HG03575 (cell line): ENCODE data around the gene FAM181B.

Source experiments
- ATAC-seq: cut with Tn5 transposase; IDR thresholded peaks from one replicate; pipeline ENCODE4 v1.9.1; 2021; ENCODE audit not compliant: unreplicated experiment, insufficient number of reproducible peaks, low FRiP score; ENCODE audit errors: extremely low read depth

FAM181B gene, protein sequence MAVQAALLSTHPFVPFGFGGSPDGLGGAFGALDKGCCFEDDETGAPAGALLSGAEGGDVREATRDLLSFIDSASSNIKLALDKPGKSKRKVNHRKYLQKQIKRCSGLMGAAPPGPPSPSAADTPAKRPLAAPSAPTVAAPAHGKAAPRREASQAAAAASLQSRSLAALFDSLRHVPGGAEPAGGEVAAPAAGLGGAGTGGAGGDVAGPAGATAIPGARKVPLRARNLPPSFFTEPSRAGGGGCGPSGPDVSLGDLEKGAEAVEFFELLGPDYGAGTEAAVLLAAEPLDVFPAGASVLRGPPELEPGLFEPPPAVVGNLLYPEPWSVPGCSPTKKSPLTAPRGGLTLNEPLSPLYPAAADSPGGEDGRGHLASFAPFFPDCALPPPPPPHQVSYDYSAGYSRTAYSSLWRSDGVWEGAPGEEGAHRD

DNA sequence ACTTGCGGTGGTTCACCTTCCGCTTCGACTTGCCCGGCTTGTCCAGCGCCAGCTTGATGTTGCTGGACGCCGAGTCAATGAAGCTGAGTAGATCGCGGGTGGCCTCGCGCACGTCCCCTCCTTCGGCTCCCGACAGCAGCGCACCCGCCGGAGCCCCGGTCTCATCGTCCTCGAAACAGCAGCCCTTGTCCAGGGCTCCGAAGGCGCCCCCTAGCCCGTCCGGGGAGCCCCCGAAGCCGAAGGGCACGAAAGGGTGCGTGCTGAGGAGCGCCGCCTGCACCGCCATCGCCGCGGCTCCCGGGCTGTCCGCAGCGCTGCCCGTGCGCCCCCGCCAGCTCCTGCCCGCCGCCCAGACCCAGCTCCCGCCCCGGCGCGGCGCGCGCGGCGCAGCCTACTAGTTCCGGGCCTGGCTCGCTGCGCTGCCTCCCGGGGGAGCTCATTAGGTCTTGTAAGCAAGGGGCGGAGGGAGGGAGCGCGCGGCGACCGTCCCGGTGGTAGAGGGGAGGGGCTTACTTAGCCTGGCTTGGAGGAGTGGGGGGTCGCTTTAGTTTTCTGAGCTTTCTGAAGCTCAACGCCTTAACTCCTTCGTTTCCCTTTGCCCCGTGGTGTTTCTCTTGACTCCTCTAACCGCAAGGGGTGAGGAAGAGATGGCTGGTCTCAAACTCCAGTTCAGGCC is at the start of gene FAM181B:
TSS of gene FAM181B (minus strand) at position 421 of the 676 bp plus-strand sequence. CDS start at position 286, 135 bp downstream.
- no peak for ATAC-seq

DNA sequence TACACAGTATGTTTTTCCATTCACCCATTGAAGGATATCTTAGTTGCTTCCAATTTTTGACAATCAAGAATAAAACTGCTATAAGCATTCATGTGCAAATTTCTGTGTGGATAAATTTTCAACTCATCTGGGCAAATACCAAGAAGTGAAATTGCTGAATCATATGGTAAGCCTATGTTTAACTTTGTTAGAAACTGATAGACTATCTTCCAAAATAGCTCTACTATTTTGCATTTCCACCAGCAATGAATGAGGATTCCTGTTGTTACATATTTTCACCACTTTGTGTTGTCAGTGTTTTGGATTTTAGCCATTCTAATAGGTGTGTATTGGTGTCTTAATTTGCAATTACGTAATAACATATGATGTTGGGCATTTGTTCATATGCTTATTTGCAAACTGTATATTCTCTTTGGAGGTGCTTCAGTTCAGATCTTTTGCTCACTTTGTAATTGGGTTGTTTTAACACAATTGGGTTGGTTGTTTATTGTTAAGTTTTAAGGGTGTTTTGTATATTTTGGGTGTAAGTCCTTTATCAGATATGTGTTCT is 49.2 kb upstream of the FAM181B start:
- no peak for ATAC-seq

DNA sequence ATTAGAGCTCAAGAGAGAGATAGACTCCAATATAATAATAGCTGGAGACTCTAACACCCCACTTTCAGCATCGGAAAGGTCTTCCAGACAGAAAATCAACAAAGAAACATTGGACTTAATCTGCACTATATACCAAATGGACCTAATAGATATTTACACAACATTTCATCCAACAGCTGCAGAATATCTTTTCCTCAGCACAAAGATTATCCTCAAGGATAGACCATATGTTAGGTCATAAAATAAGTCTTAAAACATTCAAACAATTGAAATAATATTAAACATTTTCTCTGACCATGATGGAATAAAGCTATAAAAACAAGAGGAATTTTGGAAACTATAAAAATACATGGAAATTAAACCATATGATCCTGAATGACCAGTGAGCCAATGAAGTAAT is 45.1 kb upstream of the FAM181B start:
- no peak for ATAC-seq

DNA sequence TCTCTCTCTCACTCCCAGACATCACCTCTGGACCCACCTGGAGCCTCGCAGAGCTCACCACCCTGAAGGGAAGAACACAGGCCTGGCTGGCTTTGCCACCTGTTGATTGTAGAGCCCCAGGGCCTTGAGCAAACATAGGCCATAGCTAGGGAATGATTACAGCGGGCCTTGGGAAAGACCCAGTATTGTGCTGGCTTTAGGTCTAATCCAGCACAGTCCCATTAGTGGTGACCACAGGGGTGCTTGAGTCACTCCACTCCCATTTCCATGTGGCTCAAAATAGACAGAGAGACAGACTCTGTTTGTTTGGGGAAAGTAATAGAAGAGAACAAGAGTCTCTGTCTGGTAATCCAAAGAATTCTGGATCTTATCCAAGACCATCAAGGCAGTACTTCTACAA is 42.7 kb upstream of the FAM181B start:
- no peak for ATAC-seq

DNA sequence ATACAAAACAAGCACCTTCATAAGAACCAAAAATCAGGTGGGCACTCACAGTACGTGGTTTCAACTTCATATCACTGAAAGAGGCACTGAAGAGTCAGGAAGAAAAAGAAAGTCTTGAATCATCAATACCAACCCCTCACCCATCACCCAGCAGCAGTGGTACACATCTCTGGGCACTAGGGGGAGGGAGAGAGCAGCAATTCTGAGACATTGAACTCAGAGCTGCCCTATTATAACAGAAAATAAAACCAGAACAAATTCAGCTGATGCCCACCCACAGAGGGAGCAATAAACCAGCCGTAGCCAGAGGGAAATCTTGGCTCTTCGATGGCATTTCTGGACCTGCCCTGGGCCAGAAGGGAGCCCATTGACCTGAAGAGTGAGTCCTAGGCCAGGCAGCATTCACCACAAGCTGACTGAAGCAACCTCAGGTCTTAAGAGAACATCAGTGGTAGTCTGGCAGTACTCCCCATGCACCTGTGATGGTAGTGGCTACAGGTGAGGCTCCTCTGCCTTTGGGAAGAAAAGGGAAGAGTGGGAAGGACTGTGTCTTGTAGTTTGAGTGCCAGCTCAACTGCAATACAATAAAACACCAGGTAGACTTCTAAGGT is 42.2 kb upstream of the FAM181B start:
- no peak for ATAC-seq

DNA sequence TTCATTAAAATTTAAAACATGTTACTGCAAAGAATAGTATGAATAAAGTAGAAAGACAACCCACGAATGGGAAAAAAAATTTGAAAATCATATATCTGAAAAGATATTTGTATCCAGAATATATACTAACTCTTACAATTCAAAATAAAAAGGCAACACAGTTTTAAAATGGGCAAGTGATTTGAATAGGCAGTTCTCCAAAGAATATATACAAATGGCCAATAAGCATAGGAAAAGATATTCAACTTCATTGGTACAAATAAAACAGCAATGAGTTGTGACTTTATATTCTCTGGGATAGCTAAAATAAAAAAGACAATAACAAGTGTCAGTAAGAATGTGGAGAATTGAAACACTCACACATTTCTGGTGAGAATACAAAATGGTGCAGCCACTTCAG is 41.6 kb upstream of the FAM181B start:
- ATAC-seq: no peak

DNA sequence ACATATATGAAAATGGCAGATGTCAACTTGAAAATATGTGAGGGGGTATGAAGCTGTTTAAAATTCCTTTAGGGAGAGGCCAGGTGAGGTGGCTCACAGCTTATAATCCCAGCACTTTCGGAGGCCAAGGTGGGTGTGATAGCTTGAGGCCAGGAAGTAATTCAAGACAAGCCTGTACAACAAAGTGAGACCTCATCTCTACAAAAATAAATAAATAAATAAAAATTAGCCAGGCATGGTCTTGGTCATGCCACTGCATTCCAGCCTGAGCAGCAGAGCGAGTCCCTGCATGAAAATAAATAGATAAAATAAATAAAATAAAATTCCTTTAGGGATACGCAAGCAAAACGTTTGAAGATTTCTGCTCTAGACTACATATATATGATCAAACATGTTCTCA is 38.1 kb upstream of the FAM181B start:
- no peak for ATAC-seq

DNA sequence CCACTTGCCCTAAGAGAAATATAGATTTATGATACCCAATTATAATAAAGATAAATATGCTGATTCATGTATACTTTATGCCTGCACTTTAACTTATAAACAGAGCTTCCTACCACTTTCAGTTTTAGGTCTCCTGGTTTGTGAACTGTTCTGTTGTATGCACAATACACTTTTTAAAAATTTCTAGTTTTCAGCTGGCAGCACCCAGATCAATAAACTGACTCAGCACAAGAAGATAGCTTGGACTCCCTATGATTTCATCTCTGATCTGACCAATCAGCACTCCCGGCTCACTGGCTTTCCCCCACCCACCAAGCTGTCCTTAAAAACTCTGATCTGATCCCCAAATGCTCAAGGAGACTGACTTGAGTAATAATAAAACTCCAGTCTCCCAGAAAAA is 33.5 kb upstream of the FAM181B start:
- no peak for ATAC-seq

DNA sequence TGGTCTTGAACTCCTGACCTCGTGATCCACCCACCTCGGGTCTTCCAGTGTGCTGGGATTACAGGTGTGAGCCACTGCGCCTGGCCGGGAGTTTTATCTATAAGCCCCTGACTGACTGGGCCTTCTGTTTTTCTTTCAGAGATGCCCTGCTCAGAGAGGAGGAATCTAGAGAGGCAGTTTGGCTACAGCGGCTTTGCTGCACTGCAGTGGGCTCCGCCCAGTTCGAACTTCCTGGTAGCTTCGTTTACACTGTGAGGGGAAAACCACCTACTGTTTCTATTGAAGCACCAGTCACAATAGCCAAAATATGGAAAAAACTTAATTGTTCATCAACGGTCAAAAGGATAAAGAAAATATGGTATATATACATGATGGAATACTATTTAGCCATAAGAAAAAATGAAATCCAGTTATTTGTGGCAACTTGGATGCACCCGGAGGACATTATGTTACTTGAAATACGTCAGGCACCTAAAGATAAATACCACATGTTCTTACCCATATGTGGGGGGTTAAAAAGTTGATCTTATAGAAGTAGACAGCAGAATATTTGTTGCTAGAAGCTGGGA is 31.9 kb upstream of the FAM181B start:
- ATAC-seq: no peak

DNA sequence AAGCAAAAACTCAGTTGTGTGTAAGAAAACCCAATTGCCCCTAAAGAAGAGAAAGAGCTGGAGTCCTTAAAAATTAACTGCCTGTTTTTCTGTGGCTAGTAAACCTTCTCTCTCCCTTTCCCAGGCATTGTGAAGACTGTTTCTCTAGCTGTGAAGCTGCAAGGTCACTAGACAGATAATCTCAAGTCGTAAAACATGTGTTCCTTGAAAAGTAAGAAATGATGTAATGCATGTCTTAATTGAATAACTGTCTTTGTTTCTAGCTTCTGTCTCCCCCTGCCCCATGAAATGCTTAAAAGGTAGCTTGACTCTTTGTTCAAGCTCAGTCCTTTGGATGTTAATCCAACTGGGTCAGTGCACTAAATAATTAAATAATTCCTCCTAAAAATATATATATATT is 29.5 kb upstream of the FAM181B start:
- no peak for ATAC-seq

DNA sequence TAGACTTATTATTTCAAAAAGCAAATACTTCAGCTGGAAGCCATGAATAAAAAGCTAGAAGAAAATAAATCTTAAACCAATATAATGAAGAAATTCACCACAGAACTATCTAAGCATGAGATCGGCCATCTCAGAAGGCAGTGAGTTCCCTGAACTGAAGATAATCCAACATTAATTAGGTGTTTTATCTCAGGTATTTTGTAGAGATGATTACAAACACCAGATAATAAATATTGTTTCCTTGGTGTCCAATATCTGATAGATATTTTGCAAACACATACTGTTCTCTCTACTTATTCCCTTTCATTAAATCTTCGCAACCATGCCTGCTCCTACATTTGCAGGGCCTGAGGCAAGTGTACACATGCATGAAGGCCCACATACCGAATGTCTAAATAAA is 26.0 kb upstream of the FAM181B start:
- no peak for ATAC-seq

DNA sequence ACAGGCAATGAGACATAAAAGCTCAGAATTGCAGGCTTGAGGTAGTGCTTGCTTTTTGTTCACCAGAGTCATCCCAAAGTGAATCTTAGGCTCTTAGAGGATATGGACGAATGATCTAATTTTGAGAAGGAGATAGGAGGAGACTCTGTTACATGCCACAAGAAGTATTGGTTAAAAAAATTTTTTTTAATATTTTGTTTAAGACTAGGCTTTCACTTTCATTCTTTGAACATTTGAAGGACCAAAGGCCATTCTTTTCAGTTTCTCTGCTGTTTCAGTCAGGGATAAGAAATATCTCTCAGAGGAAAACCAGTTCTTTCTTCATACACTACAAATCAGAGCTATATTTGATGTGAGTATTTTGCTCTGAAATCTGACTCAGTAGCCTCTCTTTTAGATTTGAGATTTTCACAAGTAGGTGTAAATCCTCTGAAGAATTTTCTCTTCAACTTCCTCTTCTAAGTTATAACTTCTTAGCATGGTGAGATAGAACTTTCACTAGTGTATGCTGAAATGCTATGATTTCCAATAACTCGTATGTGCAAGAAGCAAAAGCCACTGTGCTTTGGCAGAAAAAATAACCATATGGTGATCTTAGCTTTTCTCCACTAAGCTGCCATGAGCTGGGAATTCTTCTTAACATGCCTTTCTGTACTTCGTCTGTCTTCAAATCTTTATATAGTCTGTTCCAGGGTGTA is 24.1 kb upstream of the FAM181B start:
- no peak for ATAC-seq

DNA sequence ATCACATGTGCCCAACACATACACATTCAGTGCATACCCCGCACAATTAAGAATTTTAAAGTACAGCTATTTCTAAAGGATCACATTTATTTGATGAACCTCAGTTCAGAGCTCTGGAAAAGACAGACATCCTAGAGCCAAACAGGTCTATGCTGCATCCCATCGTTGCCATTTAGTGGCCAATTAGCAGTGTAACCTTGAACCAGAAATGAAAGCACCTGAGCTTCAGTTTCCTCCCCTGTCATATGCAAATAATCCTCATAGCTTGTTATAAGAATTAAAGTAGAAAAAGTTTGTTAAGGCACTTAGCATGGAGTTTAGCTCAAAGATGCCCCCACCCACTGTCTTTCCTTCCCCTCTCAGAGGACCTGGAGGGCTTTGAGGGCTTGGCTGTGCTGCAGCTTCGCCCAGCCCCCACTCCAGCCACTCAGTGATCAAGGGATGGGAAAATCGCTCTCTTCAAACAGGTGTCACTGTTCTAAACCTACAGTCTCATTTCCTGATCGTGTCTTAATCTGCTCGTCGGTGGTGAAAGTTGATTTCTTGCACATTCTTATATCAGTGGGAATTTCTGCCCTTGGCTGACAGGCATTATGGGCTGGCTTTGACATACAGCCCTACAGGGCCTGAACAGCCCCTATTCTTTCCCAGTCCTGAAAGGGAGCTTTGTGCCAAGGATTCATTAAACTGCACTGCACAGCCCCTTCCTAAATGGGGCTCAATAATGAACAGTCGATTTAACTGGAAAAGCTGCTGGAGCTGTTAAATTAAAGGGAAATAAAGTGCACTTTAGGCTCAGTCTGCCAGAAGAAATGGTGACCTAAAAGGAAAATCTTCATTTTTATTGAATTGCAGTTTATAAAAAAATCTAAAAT is 23.3 kb upstream of the FAM181B start:
- ATAC-seq: no peak

DNA sequence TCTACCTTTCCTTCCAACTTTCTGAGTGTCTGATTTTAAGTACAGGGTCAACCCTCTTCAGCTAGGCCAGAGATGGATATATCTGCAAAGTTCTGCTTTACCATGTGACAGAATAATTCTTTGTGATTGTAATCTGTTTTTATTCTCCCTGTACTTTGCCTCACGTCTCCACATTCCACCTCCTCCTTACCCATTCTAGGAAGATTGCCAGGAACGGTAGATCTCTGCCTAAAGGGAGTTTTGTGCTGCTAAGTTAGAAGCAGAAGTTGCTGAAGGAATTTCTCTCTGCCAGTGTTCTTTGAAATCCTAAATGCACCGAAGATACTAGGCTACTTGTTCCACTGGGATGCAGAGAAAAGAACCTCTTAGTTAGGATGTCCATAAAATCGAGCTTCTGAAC is 20.7 kb upstream of the FAM181B start:
- ATAC-seq: no peak

DNA sequence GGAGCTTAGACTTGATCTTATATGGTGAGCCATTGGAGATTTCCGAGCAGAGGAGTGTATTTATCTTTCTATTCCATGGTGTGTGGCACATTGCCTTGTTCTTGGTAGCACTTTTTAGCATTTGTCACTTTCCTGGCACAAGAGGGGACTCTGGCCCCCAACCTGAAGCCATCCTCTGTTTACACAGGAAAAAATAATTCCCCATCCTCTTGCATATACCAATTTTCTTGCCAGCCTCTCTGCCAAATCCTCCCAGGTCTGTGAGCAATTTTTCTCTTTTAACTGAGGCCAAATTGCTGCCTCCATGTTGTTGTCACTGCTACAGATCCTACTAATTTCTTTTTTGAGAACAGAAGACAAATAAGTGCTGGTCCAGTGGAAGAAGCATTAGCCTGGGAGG is 20.3 kb upstream of the FAM181B start:
- no peak for ATAC-seq

DNA sequence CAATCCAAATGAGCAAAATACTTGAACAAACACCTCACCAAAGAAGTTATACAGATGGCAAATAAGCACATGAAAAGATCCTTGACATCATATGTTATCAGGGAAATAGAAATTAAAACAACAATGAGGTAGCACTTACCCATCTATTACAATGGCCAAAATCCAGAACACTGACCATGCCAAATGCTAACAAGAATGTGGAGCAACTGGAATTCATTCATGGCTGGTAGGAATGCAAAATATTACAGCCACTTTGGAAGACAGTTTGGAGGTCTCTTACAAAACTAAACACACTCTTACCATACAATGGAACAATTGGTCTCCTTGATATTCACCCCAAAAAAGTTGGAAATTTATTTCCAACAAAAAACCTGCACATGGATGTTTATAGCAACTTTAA is 19.1 kb upstream of the FAM181B start:
- no peak for ATAC-seq

DNA sequence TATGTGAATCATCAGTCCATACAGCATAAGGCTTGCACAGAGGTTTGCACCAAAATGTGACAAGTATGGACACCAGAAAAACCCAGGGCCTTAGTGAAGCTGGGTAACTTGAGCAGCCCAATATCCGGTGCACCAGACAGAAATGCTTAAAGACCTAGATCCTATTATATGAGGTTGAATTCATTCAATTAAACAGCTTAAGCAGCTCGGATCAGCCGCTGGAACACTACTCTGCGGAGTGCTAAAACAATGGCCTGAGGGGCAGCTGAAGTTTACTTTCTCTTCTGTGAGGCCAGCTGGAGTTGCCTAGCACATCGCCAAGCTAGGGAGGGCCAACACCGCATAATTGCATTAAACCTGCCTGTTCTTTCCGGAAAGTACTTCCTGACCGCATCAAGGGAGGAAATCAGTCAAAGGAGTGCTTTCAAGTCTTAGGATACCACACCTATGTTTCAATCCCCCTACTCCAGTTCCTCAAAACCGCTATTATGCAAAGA is 17.0 kb upstream of the FAM181B start:
- ATAC-seq: no peak

DNA sequence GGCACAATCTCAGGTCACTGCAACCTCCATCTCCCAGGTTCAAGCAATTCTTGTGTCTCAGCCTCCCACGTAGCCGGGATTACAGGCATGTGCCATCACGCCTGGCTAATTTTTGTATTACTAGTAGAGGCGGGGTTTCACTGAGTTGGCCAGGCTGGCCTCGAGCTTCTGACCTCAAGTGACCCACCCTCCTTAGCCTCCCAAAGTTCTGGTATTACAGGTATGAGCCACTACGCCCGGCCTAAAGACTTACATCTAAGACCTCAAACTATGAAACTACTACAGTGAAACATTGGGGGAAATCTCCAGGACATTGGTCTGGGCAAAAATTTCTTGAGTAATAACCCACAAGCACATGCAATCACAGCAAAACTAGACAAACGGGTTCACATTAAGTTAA is 13.8 kb upstream of the FAM181B start:
- ATAC-seq: no peak
